ENCODE data around the gene LRRC30. TPM values are rescaled to one million over a fixed set of nuclear protein-coding genes. Genes with fewer than 3 reads are reported as not detected.

LRRC30 gene
- total RNA-seq, 1 experiment from 2014 or later: not detected

DNA sequence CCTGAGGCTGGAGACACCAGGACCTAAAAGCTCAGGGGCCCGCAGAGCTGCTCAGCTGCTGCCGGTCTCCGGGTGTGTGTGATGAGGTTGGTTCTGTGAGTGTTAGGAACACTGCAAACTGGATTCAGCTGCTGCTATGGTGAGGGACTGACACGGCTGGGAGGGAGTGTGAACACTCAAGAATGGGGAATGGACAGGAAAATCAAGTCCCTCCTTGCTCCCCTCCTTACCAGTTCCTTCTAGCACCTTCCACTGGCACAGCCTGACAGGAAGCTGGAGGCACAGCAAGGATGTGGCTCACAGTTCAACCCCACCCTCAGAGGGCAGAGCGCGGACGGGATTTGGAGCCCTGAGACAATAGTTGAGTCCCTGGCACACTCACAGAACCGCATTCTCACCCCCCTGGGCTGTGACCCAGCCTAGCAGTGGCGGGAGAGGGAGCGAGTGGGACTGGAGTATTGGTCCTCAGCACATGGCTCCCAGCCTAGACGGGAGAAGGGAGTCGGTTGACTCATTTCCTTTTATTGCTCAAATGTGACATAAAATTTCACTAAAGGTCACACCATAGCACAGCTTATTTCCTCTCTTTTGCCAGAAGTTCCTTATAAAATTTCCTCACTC lies 42.5 kb downstream of the LRRC30 start:
- no peaks in the 10 kb centered on the region for H4K20me1 ChIP-seq (ENCODE audit: low read length)
- peak overlapping the region; percentile 77 for H2AFZ ChIP-seq (ENCODE audit: low read length)
- ATAC-seq (peak; percentile 79), DNase-seq (peak; percentile 91)
- H3K4me3 ChIP-seq (ENCODE audit: low read length): no peak overlapping the region
- TF ChIP-seq EZH2phosphoT487 (IDR thresholded peaks at IDR 0.05; ENCODE audit: borderline replicate concordance, low read length) (no peak), EZH2 (IDR thresholded peaks at IDR 0.05; ENCODE audit: low read length, unreplicated experiment) (no peak), CTCF (conservative IDR thresholded peaks at IDR 0.05; ENCODE audit: low read depth, low read length) (no peak)
- H3K27ac ChIP-seq (ENCODE audit: low read length): peak overlapping the region; percentile 26
- BruUV-seq (replicated peaks): no TSS peak
- no peaks in the 10 kb centered on the region for H3K9me2 ChIP-seq (replicated peaks; ENCODE audit: low read length)
- no peaks in the 10 kb centered on the region for H3K36me3 ChIP-seq (ENCODE audit: low read depth, low read length)
- ChIA-PET CTCF (interaction anchor here (0.7 to 1.6 kb wide), 6 partner anchors 179 to 1235 kb away, joined by 3 to 14 read pairs (median 6); partner anchors contain the start of gene PTPRM), POLR2A (ENCODE audit: unreplicated experiment) (interaction anchor here (0.5 kb wide), 2 partner anchors 320 to 443 kb away, joined by 3 to 5 read pairs; no protein-coding TSS in a partner anchor)
- peaks cover 3% of the 10 kb centered on the region; the same call in 1 of the 2 replicates for H3K27me3 ChIP-seq (ENCODE audit: low read length)
- intact Hi-C loops (cut with micrococcal nuclease): loop anchor here (2.0 to 10.0 kb wide), 5 partner anchors 354 to 1111 kb away; no protein-coding TSS in a partner anchor
- H3F3A ChIP-seq (ENCODE audit: low read length, unreplicated experiment): no peaks in the 10 kb centered on the region
- H3K4me2 ChIP-seq (ENCODE audit: low read length): peak overlapping the region; percentile 24
- H3K79me2 ChIP-seq (ENCODE audit: low read length): no peaks in the 10 kb centered on the region
- no peaks in the 10 kb centered on the region for H3K9me3 ChIP-seq (ENCODE audit: low read length)
- H3K4me1 ChIP-seq (ENCODE audit: insufficient read depth, low read length): peaks cover 18% of the 10 kb centered on the region
- no peak overlapping the region for H3K9ac ChIP-seq (ENCODE audit: low read length)

GRCh38 chr18:7281579-7281978 lies 50.7 kb downstream of the LRRC30 start:
- H3K9me3 ChIP-seq (ENCODE audit: low read length): no peaks in the 10 kb centered on the region
- DNase-seq: no peak
- no peaks in the 10 kb centered on the region for H3K4me1 ChIP-seq (ENCODE audit: insufficient read depth, low read length)
- no peak overlapping the region for H3K4me3 ChIP-seq (ENCODE audit: low read length)
- CTCF ChIA-PET: no interaction called here
- no TSS peak for BruUV-seq (replicated peaks)
- H3K4me2 ChIP-seq (ENCODE audit: low read length): no peak overlapping the region
- H2AFZ ChIP-seq (ENCODE audit: low read length): no peak overlapping the region
- H3F3A ChIP-seq (ENCODE audit: low read length, unreplicated experiment): no peaks in the 10 kb centered on the region
- H4K20me1 ChIP-seq (ENCODE audit: low read length): no peaks in the 10 kb centered on the region
- intact Hi-C loops (cut with micrococcal nuclease): no loop called here
- no peaks in the 10 kb centered on the region for H3K36me3 ChIP-seq (ENCODE audit: low read depth, low read length)
- no peak for ATAC-seq
- POLR2A ChIA-PET (ENCODE audit: unreplicated experiment): no interaction called here
- no peak overlapping the region for H3K27ac ChIP-seq (ENCODE audit: low read length)
- no peaks in the 10 kb centered on the region for H3K79me2 ChIP-seq (ENCODE audit: low read length)
- TF ChIP-seq EZH2 (IDR thresholded peaks at IDR 0.05; ENCODE audit: low read length, unreplicated experiment): no peak
- no peak for TF ChIP-seq EZH2phosphoT487 (IDR thresholded peaks at IDR 0.05; ENCODE audit: borderline replicate concordance, low read length)
- TF ChIP-seq CTCF (conservative IDR thresholded peaks at IDR 0.05; ENCODE audit: low read depth, low read length): no peak
- no peak overlapping the region for H3K9ac ChIP-seq (ENCODE audit: low read length)
- no peaks in the 10 kb centered on the region for H3K9me2 ChIP-seq (replicated peaks; ENCODE audit: low read length)
- H3K27me3 ChIP-seq (ENCODE audit: low read length): peaks cover 12% of the 10 kb centered on the region; the same call in 1 of the 2 replicates

Other genes starting within 250 kb of the LRRC30 start
- gene LAMA1, start 113.3 kb upstream of the LRRC30 start, total RNA-seq (2014; rRNA removed): not detected in 2 replicates

Data from PC-3 (cell line).